Hematopoietic multipotent progenitor cell treated with erythropoietin and hydrocortisone succinate and interleukin-3 and kit ligand, for 4 days (in vitro differentiated cells): ENCODE measurements around the gene CATSPER1.

Source experiments
- DNase-seq: peaks from one replicate; pipeline ENCODE4 v3.0.0-alpha.2; 2015

The CATSPER1 gene

DNA sequence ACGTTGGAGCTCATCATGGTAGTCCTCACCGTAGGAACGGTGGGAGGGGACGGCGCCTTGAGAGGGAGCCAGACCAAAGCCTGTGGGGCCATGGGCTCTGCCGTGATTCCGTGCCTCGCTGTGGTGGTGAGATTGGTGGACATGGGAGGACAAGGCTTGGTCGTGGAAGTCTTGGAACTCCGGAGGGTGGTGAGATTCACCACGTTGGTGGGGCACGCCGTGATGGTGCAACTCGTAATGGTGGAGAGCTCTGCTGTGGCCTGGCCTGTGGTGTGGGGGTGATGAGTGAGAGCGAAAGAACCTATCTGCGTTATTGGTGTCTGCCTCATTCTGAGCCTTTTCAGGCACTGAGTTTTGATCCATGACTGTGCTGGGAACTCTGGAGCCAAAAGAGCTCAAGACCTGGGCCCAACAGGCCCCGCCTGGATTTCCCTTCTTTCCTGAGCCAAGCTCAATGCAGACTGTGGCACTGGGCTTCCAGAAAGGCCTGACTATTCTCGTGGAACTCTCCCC lies at the start of gene CATSPER1:
Gene CATSPER1, minus strand, starts transcription at position 463 of the 513 bp plus-strand sequence. Its CDS starts 100 bp downstream, at position 363.
- no peak for DNase-seq

DNA sequence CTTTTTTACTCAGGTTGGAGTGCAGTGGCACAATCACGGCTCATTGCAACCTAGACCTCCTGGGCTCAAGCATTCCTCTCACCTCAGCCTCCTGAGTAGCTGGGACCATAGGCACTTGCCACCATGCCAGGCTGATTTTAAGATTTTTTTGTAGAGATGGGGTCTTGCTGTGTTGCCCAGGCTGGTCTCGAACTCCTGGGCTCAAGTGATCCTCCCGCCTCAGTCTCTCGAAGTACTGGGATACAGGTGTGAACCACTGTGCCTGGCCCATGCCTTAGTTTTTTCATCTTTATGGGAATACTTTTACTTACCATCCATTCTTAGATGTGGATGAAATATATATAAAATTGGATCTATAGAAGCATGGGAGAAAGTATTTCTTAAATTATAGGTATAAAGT lies 49.0 kb upstream of the CATSPER1 start:
- no peak for DNase-seq

- DNase-seq, result no peak
Observed at GRCh38 chr11:66073669-66074068, 47.4 kb upstream of the CATSPER1 start.

- DNase-seq, result no peak
Observed at GRCh38 chr11:66072518-66072917, 46.2 kb upstream of the CATSPER1 start.

- DNase-seq, result no peak
Observed at GRCh38 chr11:66072081-66072480, 45.8 kb upstream of the CATSPER1 start.

DNA sequence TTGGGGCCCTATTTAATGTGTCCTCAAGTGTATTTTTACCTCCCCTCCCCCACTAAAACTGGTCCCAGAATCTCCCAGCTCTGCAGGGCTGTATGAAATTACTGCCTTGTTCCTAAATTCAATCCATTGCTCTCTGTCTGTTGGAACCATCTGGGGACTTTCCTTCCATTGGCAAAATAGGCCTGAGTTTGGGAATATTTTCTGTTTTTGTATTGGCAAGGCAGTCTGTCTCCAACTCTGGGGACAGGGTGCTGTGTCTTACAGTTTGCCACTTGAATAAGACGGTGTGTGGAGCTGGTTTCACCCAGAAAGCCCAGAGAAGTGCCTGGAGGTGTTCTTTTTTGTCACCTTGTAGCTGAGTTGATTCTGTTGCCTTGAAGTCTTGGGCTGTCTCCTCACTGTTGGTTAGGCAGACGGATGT lies 45.1 kb upstream of the CATSPER1 start:
- no peak for DNase-seq

DNA sequence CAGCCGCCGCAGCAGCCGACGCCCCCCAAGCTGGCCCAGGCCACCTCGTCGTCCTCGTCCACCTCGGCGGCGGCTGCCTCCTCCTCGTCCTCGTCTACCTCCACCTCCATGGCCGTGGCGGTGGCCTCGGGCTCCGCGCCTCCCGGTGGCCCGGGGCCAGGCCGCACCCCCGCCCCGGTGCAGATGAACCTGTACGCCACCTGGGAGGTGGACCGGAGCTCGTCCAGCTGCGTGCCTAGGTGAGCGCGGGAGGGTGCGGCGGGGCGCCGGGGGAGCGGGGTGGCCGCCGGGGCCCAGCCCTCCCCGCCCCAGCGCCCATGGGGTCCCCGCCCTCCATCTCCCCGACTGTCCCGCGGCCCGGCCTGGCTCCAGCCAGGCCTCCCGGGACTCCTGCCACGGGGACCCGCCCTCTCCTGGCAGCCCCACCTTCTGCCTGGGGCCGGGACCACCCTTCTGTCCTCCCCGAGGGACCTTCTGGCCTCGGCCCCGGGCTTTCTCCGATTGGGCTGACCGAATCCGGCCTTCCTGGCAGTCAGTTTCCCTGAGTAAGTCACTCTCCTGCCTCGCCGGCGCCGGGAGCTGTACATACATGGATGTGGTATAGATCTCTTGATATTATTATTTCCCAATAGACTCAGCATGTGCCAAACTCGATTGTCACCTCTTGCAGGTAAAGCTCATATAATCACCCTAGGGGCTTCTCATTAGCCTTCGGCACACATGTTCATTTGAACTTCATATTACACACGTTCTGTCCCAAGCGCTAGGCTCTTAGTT lies 44.5 kb upstream of the CATSPER1 start:
- peak; percentile 42 for DNase-seq

DNA sequence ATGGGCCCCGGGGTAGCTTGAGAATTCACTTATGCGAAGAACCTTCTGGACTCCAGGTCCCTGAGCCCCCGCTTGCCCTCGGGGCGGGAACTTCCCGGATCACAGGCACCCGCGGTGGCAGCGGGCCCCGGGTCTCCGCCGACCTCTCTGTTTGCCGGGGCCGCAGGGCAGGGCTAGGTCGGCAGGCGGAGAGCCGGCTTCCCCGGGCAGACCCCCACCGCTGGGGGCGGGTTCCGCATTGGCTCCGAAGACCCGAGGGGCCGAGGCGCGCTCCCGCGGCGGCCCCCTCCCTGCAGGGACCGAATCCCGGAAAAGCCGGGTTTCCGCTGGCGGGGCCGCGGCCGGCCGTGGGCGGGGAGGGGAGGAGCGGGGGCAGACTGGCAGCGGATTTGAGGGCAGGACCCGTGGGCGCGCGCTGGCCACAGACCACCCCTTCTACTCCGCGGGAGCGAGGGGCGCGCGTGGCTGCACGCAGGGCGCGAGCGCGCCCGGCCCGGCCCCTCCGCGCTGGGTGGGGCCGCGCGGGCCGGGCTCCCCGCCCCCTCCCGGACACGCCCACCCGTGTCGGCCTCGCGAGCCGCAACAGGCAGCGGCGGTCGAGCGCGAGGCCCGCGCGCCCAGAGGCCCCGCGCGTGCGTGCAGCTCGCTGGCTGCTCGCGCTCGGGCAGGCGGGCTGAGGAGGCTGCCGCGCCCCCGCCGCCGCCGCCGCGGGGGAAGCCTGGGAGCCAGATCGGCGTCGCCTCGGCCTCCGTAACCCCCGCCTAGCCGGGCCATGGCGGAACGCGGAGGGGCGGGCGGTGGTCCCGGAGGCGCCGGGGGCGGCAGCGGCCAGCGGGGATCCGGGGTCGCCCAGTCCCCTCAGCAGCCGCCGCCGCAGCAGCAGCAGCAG lies 43.7 kb upstream of the CATSPER1 start, which contains the start of gene PACS1:
Gene PACS1, plus strand, starts transcription at position 558 of the 889 bp plus-strand sequence. Its CDS starts 215 bp downstream, at position 773.
- peak; percentile 89 for DNase-seq

- peak; percentile 76 for DNase-seq
Observed at GRCh38 chr11:66068923-66069714, 42.8 kb upstream of the CATSPER1 start.

- DNase-seq, result peak; percentile 85
Observed at GRCh38 chr11:66068154-66068821, 42.0 kb upstream of the CATSPER1 start.

DNA sequence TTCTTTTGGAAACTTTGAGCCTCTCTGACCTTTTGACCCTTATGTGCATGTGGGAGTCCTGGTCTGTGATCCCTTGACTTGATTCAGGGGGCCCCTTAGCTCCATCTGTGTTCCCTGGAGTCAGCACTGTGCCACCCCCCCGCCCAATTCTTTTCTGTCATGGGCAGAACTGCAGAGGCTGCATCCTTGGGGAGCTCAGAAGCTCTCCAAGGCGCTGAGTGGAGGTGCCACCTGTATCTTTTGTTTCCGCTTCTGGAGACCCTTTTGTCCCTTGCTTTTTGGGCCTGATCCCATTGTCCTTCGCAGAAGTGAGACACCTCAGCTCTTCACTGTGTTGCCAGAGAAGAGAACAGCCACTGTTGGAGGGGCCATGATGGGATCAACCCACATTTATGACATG lies 41.4 kb upstream of the CATSPER1 start:
- DNase-seq, result no peak

GRCh38 chr11:66066751-66067150 lies 40.5 kb upstream of the CATSPER1 start:
- DNase-seq, result no peak

- DNase-seq, result no peak
Observed at GRCh38 chr11:66064571-66064970, 38.3 kb upstream of the CATSPER1 start.

GRCh38 chr11:66063900-66064299 lies 37.6 kb upstream of the CATSPER1 start:
- no peak for DNase-seq

DNA sequence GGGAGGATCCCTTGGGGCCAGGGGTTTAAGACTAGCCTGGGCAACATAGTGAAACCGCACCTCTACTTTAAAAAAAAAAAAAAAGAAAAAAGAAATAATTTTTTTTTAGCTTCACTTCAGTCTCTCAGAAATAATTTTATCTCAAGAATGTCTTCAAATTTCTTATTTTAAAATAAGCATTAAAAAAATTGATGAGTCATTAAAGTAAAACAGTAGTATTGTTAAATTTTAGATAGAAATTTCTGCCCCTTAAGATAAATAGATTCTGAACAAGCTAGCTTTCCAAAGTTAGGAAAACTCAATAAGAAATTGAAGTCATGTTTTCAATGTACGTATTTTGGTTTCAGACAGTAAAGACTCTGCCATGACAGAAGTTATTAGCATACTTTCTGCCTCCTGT lies 36.1 kb upstream of the CATSPER1 start:
- DNase-seq, result no peak

- no peak for DNase-seq
Observed at GRCh38 chr11:66061268-66061667, 35.0 kb upstream of the CATSPER1 start.

- no peak for DNase-seq
Observed at GRCh38 chr11:66059966-66060680, 33.8 kb upstream of the CATSPER1 start.

- DNase-seq, result no peak
Observed at GRCh38 chr11:66056501-66056900, 30.2 kb upstream of the CATSPER1 start.

DNA sequence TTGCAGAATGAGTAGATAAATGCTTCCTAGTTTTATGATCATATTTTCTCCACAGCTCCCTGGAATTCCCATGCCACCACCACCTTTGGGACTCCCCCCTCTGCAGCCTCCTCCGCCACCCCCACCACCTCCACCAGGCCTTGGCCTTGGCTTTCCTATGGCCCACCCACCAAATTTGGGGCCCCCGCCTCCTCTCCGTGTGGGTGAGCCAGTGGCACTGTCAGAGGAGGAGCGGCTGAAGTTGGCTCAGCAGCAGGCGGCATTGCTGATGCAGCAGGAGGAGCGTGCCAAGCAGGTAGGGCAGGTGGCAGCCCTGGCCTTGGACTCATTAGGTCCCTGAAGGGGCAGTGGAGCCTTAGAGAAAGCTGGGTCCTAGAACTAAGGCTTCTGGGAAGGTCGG lies 28.7 kb upstream of the CATSPER1 start:
- DNase-seq, result no peak

GRCh38 chr11:66052664-66052982 lies 26.3 kb upstream of the CATSPER1 start:
- DNase-seq, result no peak
